ENCODE results near the gene UNC5C.

UNC5C gene

DNA sequence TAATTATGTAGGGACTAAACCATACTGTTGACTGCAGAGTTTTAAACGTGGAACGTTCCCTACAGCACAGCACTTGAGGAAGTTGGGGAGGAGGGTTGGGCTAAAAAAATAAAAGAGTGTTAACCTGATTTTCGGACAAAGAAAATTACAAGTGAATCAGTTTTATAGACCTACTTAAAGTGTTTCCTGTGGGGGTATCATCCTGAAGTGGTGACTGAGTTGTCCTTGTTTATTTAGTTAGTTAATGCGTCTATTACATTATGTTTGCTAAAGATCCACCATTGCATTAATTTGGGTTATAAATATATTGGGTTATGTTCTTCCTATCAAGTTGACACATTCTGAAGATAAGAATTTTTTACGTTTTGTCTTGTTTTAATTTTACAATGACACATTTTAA is 14.7 kb downstream of the UNC5C start (continued):
- peak; percentile 69; the same call in 1 of the 2 replicates for TF ChIP-seq TCF7L2 (IDR thresholded peaks at IDR 0.05; ENCODE audit: borderline replicate concordance, low read depth, low read length)
- TF ChIP-seq GLIS1 (tag by site-specific recombination; IDR thresholded peaks at IDR 0.05): peak; percentile 40; the same call in 1 of the 2 replicates
- peak; percentile 65 for TF ChIP-seq GLI2 (tag by site-specific recombination; IDR thresholded peaks at IDR 0.05; ENCODE audit: borderline replicate concordance, low read depth)
- TF ChIP-seq, protein P1, sequence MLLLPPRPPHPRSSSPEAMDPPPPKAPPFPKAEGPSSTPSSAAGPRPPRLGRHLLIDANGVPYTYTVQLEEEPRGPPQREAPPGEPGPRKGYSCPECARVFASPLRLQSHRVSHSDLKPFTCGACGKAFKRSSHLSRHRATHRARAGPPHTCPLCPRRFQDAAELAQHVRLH (tag by site-specific recombination; IDR thresholded peaks at IDR 0.05): peak; percentile 61; the same call in 1 of the 2 replicates
- TF ChIP-seq ZNF707 (tag by site-specific recombination; IDR thresholded peaks at IDR 0.05): no peak
- TF ChIP-seq SP7 (tag by site-specific recombination; IDR thresholded peaks at IDR 0.05): peak; percentile 57
- TF ChIP-seq, protein P2, sequence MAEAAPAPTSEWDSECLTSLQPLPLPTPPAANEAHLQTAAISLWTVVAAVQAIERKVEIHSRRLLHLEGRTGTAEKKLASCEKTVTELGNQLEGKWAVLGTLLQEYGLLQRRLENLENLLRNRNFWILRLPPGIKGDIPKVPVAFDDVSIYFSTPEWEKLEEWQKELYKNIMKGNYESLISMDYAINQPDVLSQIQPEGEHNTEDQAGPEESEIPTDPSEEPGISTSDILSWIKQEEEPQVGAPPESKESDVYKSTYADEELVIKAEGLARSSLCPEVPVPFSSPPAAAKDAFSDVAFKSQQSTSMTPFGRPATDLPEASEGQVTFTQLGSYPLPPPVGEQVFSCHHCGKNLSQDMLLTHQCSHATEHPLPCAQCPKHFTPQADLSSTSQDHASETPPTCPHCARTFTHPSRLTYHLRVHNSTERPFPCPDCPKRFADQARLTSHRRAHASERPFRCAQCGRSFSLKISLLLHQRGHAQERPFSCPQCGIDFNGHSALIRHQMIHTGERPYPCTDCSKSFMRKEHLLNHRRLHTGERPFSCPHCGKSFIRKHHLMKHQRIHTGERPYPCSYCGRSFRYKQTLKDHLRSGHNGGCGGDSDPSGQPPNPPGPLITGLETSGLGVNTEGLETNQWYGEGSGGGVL (tag by site-specific recombination; IDR thresholded peaks at IDR 0.05): peak; percentile 69
- TF ChIP-seq, protein P3, sequence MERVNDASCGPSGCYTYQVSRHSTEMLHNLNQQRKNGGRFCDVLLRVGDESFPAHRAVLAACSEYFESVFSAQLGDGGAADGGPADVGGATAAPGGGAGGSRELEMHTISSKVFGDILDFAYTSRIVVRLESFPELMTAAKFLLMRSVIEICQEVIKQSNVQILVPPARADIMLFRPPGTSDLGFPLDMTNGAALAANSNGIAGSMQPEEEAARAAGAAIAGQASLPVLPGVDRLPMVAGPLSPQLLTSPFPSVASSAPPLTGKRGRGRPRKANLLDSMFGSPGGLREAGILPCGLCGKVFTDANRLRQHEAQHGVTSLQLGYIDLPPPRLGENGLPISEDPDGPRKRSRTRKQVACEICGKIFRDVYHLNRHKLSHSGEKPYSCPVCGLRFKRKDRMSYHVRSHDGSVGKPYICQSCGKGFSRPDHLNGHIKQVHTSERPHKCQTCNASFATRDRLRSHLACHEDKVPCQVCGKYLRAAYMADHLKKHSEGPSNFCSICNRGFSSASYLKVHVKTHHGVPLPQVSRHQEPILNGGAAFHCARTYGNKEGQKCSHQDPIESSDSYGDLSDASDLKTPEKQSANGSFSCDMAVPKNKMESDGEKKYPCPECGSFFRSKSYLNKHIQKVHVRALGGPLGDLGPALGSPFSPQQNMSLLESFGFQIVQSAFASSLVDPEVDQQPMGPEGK (tag by site-specific recombination; IDR thresholded peaks at IDR 0.05): peak; percentile 56
- TF ChIP-seq, protein P4, sequence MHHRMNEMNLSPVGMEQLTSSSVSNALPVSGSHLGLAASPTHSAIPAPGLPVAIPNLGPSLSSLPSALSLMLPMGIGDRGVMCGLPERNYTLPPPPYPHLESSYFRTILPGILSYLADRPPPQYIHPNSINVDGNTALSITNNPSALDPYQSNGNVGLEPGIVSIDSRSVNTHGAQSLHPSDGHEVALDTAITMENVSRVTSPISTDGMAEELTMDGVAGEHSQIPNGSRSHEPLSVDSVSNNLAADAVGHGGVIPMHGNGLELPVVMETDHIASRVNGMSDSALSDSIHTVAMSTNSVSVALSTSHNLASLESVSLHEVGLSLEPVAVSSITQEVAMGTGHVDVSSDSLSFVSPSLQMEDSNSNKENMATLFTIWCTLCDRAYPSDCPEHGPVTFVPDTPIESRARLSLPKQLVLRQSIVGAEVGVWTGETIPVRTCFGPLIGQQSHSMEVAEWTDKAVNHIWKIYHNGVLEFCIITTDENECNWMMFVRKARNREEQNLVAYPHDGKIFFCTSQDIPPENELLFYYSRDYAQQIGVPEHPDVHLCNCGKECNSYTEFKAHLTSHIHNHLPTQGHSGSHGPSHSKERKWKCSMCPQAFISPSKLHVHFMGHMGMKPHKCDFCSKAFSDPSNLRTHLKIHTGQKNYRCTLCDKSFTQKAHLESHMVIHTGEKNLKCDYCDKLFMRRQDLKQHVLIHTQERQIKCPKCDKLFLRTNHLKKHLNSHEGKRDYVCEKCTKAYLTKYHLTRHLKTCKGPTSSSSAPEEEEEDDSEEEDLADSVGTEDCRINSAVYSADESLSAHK (tag by site-specific recombination; IDR thresholded peaks at IDR 0.05): peak; percentile 68; the same call in 1 of the 2 replicates
- TF ChIP-seq WT1 (tag by site-specific recombination; IDR thresholded peaks at IDR 0.05): peak; percentile 88
- TF ChIP-seq ZNF843 (tag by site-specific recombination; IDR thresholded peaks at IDR 0.05): peak; percentile 83
- TF ChIP-seq, protein P5, sequence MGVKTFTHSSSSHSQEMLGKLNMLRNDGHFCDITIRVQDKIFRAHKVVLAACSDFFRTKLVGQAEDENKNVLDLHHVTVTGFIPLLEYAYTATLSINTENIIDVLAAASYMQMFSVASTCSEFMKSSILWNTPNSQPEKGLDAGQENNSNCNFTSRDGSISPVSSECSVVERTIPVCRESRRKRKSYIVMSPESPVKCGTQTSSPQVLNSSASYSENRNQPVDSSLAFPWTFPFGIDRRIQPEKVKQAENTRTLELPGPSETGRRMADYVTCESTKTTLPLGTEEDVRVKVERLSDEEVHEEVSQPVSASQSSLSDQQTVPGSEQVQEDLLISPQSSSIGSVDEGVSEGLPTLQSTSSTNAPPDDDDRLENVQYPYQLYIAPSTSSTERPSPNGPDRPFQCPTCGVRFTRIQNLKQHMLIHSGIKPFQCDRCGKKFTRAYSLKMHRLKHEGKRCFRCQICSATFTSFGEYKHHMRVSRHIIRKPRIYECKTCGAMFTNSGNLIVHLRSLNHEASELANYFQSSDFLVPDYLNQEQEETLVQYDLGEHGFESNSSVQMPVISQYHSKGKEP (tag by site-specific recombination; IDR thresholded peaks at IDR 0.05): peak; percentile 81
- TF ChIP-seq, protein P6, sequence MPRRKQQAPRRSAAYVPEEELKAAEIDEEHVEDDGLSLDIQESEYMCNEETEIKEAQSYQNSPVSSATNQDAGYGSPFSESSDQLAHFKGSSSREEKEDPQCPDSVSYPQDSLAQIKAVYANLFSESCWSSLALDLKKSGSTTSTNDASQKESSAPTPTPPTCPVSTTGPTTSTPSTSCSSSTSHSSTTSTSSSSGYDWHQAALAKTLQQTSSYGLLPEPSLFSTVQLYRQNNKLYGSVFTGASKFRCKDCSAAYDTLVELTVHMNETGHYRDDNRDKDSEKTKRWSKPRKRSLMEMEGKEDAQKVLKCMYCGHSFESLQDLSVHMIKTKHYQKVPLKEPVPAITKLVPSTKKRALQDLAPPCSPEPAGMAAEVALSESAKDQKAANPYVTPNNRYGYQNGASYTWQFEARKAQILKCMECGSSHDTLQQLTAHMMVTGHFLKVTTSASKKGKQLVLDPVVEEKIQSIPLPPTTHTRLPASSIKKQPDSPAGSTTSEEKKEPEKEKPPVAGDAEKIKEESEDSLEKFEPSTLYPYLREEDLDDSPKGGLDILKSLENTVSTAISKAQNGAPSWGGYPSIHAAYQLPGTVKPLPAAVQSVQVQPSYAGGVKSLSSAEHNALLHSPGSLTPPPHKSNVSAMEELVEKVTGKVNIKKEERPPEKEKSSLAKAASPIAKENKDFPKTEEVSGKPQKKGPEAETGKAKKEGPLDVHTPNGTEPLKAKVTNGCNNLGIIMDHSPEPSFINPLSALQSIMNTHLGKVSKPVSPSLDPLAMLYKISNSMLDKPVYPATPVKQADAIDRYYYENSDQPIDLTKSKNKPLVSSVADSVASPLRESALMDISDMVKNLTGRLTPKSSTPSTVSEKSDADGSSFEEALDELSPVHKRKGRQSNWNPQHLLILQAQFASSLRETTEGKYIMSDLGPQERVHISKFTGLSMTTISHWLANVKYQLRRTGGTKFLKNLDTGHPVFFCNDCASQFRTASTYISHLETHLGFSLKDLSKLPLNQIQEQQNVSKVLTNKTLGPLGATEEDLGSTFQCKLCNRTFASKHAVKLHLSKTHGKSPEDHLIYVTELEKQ (tag by site-specific recombination; IDR thresholded peaks at IDR 0.05; ENCODE audit: borderline replicate concordance): peak; percentile 35; the same call in 1 of the 2 replicates
- TF ChIP-seq KLF16 (tag by site-specific recombination; IDR thresholded peaks at IDR 0.05): 0 out of 2 replicates have a peak, but pooled peaks have one; percentile 29
- TF ChIP-seq, protein P7, sequence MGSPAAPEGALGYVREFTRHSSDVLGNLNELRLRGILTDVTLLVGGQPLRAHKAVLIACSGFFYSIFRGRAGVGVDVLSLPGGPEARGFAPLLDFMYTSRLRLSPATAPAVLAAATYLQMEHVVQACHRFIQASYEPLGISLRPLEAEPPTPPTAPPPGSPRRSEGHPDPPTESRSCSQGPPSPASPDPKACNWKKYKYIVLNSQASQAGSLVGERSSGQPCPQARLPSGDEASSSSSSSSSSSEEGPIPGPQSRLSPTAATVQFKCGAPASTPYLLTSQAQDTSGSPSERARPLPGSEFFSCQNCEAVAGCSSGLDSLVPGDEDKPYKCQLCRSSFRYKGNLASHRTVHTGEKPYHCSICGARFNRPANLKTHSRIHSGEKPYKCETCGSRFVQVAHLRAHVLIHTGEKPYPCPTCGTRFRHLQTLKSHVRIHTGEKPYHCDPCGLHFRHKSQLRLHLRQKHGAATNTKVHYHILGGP (tag by site-specific recombination; IDR thresholded peaks at IDR 0.05): peak; percentile 75
- TF ChIP-seq, protein P8, sequence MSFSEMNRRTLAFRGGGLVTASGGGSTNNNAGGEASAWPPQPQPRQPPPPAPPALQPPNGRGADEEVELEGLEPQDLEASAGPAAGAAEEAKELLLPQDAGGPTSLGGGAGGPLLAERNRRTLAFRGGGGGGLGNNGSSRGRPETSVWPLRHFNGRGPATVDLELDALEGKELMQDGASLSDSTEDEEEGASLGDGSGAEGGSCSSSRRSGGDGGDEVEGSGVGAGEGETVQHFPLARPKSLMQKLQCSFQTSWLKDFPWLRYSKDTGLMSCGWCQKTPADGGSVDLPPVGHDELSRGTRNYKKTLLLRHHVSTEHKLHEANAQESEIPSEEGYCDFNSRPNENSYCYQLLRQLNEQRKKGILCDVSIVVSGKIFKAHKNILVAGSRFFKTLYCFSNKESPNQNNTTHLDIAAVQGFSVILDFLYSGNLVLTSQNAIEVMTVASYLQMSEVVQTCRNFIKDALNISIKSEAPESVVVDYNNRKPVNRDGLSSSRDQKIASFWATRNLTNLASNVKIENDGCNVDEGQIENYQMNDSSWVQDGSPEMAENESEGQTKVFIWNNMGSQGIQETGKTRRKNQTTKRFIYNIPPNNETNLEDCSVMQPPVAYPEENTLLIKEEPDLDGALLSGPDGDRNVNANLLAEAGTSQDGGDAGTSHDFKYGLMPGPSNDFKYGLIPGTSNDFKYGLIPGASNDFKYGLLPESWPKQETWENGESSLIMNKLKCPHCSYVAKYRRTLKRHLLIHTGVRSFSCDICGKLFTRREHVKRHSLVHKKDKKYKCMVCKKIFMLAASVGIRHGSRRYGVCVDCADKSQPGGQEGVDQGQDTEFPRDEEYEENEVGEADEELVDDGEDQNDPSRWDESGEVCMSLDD (tag by site-specific recombination; IDR thresholded peaks at IDR 0.05): no peak
- TF ChIP-seq BCL11B (tag by site-specific recombination; IDR thresholded peaks at IDR 0.05; ENCODE audit: low read depth): no peak
- peak; percentile 82 for TF ChIP-seq FEZF1 (tag by site-specific recombination; IDR thresholded peaks at IDR 0.05)
- TF ChIP-seq SALL2 (tag by site-specific recombination; IDR thresholded peaks at IDR 0.05; ENCODE audit: borderline replicate concordance): no peak
- TF ChIP-seq ZNF223 (tag by site-specific recombination; IDR thresholded peaks at IDR 0.05): no peak
- TF ChIP-seq, protein P9, sequence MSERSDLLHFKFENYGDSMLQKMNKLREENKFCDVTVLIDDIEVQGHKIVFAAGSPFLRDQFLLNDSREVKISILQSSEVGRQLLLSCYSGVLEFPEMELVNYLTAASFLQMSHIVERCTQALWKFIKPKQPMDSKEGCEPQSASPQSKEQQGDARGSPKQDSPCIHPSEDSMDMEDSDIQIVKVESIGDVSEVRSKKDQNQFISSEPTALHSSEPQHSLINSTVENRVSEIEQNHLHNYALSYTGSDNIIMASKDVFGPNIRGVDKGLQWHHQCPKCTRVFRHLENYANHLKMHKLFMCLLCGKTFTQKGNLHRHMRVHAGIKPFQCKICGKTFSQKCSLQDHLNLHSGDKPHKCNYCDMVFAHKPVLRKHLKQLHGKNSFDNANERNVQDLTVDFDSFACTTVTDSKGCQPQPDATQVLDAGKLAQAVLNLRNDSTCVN (tag by site-specific recombination; optimal IDR thresholded peaks at IDR 0.05): no peak

Measured in HEK293 (cell line).